ENCODE results near the gene KCNK17. TPM values are rescaled to one million over a fixed set of nuclear protein-coding genes. Genes with fewer than 3 reads are reported as not detected.

The KCNK17 gene
- polyA plus RNA-seq, 3 donors: not detected

- Histone ChIP-seq H3K27me3 (ENCODE audit: control insufficient read depth in 2 of 2, insufficient read depth in 2 of 2, low read length in 2 of 2) (no peaks in the 10 kb centered on the region), H2AFZ (ENCODE audit: insufficient read depth, low read depth, low read length, poor library complexity, severe bottlenecking) (no peak overlapping the region), H3K9ac (ENCODE audit: insufficient read depth, low read length, poor library complexity, severe bottlenecking) (no peak overlapping the region), H3K4me2 (replicated peaks; ENCODE audit: extremely low read depth, low read length, poor library complexity, severe bottlenecking) (peak overlapping the region; percentile 69), H4K20me1 (ENCODE audit: insufficient read depth, low read length) (no peaks in the 10 kb centered on the region), H3K36me3 (replicated peaks in 1 of 2; ENCODE audit: control insufficient read depth in 1 of 2, insufficient read depth in 2 of 2, low read length in 2 of 2) (no peaks in the 10 kb centered on the region), H3K27ac (ENCODE audit: low read depth in 1 of 2, low read length in 2 of 2) (no peak overlapping the region), H3K4me1 (ENCODE audit: control insufficient read depth in 1 of 2, insufficient read depth in 2 of 2, low read length in 2 of 2) (peaks cover 0 to 7% of the 10 kb centered on the region in 2 donors), H3K79me2 (ENCODE audit: insufficient read depth, low read length) (no peaks in the 10 kb centered on the region), H3K4me3 (replicated peaks in 1 of 3; ENCODE audit: low read depth in 2 of 3, low read length in 3 of 3) (peak overlapping the region in 1 of 3 experiments; percentile 61), H3K9me3 (replicated peaks in 1 of 2; ENCODE audit: control insufficient read depth in 1 of 2, insufficient read depth in 1 of 2, low read length in 2 of 2) (no peaks in the 10 kb centered on the region)
- no peak overlapping the region for H3K27ac Mint-ChIP-seq
- intact Hi-C loops (cut with micrococcal nuclease): loop anchor here (1.0 to 10.0 kb wide), 2 partner anchors 79 to 137 kb away; partner anchors contain the start of gene KCNK5 (in 1 of the 2)
- peak; percentile 42 for TF ChIP-seq CTCF (IDR thresholded peaks at IDR 0.05)
- no peak overlapping the region for H3K4me3 Mint-ChIP-seq
- no peaks in the 10 kb centered on the region for H3K36me3 Mint-ChIP-seq
- WGBS (ENCODE audit: insufficient coverage): 86% methylated on average over 24 of the region's 30 CpGs
- peaks cover 11% of the 10 kb centered on the region for H3K4me1 Mint-ChIP-seq
- DNase-seq: no peak
- H3K27me3 Mint-ChIP-seq (ENCODE audit: low read depth in 3 of 3): peaks cover 4 to 8% (median 4%) of the 10 kb centered on the region in 3 donors
- H3K9me3 Mint-ChIP-seq: peaks cover 0 to 8% (median 0%) of the 10 kb centered on the region in 7 donors
Observed at GRCh38 chr6:39303425-39304153, 10.6 kb downstream of the KCNK17 start.

GRCh38 chr6:39302669-39303424 lies 11.4 kb downstream of the KCNK17 start:
- Histone ChIP-seq H3K27me3 (ENCODE audit: control insufficient read depth in 2 of 2, insufficient read depth in 2 of 2, low read length in 2 of 2) (no peaks in the 10 kb centered on the region), H3K27ac (ENCODE audit: low read depth in 1 of 2, low read length in 2 of 2) (no peak overlapping the region), H3K79me2 (ENCODE audit: insufficient read depth, low read length) (no peaks in the 10 kb centered on the region), H3K9ac (ENCODE audit: insufficient read depth, low read length, poor library complexity, severe bottlenecking) (peak overlapping the region; percentile 10), H3K4me3 (replicated peaks in 1 of 3; ENCODE audit: low read depth in 2 of 3, low read length in 3 of 3) (peak overlapping the region in 1 of 3 experiments; percentile 61), H3K4me1 (ENCODE audit: control insufficient read depth in 1 of 2, insufficient read depth in 2 of 2, low read length in 2 of 2) (peaks cover 7 to 13% of the 10 kb centered on the region in 2 donors), H4K20me1 (ENCODE audit: insufficient read depth, low read length) (no peaks in the 10 kb centered on the region), H2AFZ (ENCODE audit: insufficient read depth, low read depth, low read length, poor library complexity, severe bottlenecking) (peak overlapping the region; percentile 83), H3K4me2 (replicated peaks; ENCODE audit: extremely low read depth, low read length, poor library complexity, severe bottlenecking) (peak overlapping the region; percentile 69), H3K36me3 (replicated peaks in 1 of 2; ENCODE audit: control insufficient read depth in 1 of 2, insufficient read depth in 2 of 2, low read length in 2 of 2) (no peaks in the 10 kb centered on the region), H3K9me3 (replicated peaks in 1 of 2; ENCODE audit: control insufficient read depth in 1 of 2, insufficient read depth in 1 of 2, low read length in 2 of 2) (no peaks in the 10 kb centered on the region)
- Mint-ChIP-seq H3K27me3 (ENCODE audit: low read depth in 3 of 3) (peaks cover 4 to 8% (median 5%) of the 10 kb centered on the region in 3 donors), H3K36me3 (no peaks in the 10 kb centered on the region), H3K27ac (peak overlapping the region in 4 of 7 donors; percentile 3 to 82 (median 36)), H3K4me3 (peak overlapping the region; percentile 67 to 89), H3K9me3 (peaks cover 0 to 6% (median 0%) of the 10 kb centered on the region in 7 donors), H3K4me1 (peaks cover 15% of the 10 kb centered on the region)
- intact Hi-C loops (cut with micrococcal nuclease): loop anchor here (1.0 to 10.0 kb wide), 2 partner anchors 78 to 137 kb away; partner anchors contain the start of gene KCNK5 (in 1 of the 2)
- 8% methylated on average over 10 of the region's 11 CpGs for WGBS (ENCODE audit: insufficient coverage)
- TF ChIP-seq CTCF (IDR thresholded peaks at IDR 0.05): peak; percentile 95
- DNase-seq: peak; percentile 70 to 80 (median 80)
